GM12873 (cell line): Measurements from ENCODE around the gene ZNF611.

Experiments used
- TF ChIP-seq, protein P1 (sequence below): IDR thresholded peaks from 2 replicates; pipeline ENCODE4 v1.5.1; 2012; ENCODE audit warnings: low read depth, mild to moderate bottlenecking, moderate library complexity, low read length, control low read depth; ENCODE audit not compliant: insufficient read depth; ENCODE audit errors: missing control alignments

The ZNF611 gene

DNA sequence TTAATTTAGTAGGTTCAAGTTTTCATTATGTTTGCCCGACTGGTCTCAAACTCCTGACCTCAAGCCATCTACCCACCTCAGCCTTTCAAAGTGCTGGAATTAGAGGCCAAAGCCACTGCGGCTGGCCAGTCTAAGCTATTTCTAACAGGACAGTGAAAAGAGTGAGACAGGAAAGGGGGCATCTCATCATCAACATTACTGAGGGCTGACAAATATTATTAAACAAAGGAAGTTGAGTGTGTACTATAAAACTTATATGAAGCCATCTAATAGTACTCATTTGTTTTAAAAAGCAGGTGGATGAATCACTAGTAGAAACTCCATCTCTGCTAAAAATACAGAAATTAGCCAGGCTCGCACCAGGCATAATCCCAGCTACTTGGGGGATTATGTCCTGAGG is 24.3 kb downstream of the ZNF611 start:
- TF ChIP-seq, protein P1, sequence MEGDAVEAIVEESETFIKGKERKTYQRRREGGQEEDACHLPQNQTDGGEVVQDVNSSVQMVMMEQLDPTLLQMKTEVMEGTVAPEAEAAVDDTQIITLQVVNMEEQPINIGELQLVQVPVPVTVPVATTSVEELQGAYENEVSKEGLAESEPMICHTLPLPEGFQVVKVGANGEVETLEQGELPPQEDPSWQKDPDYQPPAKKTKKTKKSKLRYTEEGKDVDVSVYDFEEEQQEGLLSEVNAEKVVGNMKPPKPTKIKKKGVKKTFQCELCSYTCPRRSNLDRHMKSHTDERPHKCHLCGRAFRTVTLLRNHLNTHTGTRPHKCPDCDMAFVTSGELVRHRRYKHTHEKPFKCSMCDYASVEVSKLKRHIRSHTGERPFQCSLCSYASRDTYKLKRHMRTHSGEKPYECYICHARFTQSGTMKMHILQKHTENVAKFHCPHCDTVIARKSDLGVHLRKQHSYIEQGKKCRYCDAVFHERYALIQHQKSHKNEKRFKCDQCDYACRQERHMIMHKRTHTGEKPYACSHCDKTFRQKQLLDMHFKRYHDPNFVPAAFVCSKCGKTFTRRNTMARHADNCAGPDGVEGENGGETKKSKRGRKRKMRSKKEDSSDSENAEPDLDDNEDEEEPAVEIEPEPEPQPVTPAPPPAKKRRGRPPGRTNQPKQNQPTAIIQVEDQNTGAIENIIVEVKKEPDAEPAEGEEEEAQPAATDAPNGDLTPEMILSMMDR, result no peak

DNA sequence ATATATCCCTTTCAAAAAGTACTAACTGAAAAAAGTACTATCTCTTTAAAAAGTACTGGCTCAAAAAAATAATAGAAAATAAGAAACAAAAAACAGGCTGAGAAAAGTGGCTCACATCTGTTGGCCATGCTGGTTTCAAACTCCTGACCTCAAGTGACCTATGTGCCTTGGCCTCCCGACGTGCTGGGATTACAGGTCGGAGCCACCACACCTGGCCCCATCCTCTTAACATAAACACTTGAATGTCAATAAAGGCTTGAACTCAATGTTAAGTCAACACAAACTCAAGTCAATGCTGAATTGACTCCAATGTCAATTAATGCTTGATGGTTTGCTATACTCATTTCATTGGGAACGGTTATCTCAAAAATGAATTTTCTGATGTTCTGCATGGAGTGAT is 30.9 kb downstream of the ZNF611 start:
- TF ChIP-seq, protein P1, result no peak

DNA sequence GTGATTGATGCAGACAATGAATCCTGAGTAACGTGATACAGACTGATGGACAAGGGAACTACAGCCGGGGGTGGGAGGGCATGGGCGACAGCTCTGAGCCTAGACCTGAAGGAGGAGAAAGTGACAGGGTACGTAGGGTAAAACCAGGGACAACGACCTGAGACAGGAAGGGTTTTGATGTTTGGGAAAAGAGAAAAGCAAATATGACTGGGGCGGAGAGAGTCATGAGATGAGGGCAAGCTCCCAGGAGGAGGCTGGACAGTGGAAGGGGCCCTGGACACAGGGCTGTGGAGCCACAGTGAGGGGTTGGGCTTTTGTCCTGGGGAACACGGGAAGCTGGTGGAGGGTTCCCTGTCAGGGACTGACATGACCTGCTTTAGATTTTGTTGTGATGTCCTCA is 34.2 kb downstream of the ZNF611 start:
- TF ChIP-seq, protein P1, result no peak

DNA sequence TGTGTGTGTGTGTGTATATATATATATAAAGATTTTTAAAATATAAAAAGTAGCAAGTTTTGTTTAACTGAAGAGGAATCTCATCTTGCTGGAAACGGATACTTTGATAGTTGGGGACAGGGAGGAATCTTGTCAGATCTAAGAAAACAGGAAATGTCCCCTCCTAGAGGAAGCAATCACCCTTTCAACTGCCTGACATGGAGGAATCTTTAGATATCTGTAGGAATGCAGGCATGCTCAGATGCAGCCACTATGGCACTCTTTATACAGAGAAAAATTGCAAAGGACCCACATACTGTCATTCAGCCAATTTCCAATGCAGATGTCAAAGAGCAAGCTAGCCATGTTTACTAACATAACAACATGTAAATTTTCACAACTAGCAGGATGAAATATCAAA is 38.8 kb downstream of the ZNF611 start:
- TF ChIP-seq, protein P1, result no peak

DNA sequence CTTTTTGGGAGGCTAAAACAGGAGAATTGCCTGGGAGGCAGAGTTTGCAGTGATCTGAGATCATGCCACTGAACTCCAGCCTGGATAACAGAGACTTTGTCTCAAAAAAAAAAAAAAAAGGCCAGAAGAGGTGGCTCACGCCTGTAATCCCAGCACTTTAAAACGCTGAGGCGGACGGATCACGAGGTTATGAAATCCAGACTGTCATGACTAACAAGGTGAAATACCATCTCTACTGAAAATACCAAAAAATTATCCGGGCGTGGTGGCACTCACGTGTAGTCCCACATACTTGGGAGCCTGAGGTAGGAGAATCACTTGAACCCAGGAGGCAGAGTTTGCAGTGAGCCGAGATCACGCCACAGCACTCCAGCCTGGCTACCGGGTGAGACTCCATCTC is 39.9 kb downstream of the ZNF611 start:
- TF ChIP-seq, protein P1, result no peak

DNA sequence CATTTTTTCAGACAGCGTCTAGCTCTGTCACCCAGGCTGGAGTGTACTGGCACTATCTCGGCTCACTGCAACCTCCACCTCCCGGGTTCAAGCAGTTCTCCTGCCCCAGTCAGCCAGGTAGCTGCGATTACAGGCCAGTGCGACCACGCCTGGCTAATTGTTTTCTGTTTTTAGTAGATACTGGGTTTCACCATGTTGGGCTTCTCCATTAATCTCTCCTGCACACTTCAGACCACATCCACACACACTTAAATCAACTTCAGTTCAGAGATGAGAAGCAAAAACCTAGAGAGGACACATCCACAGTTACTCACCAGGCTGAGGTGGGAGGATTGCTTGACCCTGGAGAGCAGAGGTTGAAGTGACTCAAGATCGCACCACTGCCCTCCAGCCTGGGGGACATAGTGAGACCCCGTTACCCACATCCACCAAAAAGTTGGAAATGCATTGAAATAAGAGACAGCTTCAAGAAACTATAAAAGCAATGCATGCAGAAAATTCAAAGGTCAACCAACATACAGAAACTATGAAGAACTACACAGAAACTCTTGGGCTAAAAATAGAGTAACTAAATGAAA is 42.3 kb downstream of the ZNF611 start:
- TF ChIP-seq, protein P1, result no peak

DNA sequence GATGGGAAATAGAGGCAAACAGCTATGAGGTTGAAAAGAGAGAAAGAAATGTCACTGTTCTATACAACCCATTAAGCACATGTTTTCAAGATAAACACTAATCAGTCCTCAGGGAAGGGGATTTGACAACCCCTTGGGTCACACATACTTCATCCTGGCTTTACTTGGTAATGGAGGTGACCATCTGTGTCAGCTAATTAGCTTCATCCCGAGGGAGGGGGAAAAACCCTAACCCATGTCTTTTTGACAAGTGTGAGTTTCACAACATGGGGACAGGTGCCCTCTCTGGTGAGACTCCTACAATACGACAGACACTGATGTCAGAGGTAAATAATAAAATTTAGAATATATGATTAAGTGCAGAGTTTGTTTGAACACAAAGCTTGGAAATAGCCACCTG is 43.1 kb downstream of the ZNF611 start:
- TF ChIP-seq, protein P1, result no peak
